GM18508 (cell line): ENCODE data around the gene HHIPL1.

Experiments used
- ATAC-seq: cut with Tn5 transposase; IDR thresholded peaks from one replicate; pipeline ENCODE4 v1.9.1; 2021; ENCODE audit warnings: moderate number of reproducible peaks; ENCODE audit not compliant: insufficient read depth, unreplicated experiment

HHIPL1 gene

GRCh38 chr14:99685151-99685591 is 40.2 kb downstream of the HHIPL1 start:
- ATAC-seq, result no peak

GRCh38 chr14:99685596-99685995 is 40.7 kb downstream of the HHIPL1 start:
- no peak for ATAC-seq

GRCh38 chr14:99686557-99687283 is 41.8 kb downstream of the HHIPL1 start:
- ATAC-seq, result no peak

DNA sequence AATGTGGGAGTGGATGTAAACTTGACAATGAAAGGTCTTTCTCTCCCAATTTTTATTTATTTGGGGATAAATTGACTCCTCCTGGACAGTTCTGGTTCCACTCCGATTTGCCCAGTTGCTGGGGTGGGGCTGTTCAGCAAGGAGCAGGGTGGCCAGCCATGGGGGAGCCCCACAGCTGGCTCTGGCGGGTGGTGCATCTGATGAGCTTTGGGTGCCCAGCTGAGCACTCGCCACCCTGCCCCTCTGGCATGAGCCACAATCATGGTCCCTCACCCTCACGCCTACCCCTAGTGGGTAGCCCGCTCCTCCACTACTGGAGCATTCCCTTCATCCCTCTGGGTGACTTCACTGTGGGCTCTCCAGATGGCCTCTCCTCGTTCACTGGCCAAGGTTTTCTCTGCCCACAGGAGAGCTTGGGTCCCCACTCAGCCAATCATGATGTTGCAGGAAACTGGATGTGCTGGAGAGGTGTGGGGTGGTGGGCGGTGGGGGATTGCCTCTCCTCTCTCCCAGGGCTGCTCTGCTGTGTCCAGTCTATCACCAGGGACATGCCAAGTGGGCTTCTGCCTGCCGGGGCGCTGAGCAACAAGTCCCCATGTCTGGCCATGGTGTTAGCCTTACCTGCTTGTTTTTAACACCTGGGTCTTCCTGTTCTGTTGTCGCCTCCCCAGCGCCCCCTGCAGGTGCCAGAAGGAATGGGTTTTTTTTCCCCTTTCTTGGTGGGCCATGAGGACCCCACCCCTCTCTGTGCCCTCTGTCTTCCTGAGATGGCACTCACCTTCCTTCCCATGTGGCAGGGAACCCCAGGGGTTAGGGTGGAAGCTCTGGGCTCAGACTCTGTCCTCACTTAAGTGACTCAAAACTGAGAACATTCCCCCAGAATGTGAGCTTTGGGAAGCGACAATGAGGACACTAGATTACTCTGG is 42.6 kb downstream of the HHIPL1 start:
- no peak for ATAC-seq

DNA sequence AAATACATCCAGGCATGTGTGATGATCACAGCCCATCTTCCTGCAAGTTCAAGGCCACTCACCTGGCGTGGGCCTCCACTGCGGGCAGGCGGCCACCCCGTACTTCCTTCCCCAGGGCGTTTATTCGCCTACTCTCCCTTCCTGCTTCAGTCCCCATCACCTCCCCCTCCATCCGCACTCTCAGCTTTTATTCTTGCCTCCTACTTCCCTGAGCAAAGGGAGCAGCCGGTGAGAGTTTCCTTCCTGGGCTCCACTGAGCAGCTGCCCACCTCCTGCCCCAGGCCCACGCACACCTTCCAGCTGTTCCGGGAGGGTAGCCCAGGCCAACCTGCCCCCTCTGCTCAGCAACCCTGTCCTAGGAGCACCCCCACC is 43.3 kb downstream of the HHIPL1 start:
- ATAC-seq, result no peak

GRCh38 chr14:99688629-99689028 is 43.7 kb downstream of the HHIPL1 start:
- no peak for ATAC-seq

- ATAC-seq, result no peak
Observed at GRCh38 chr14:99689266-99690236, 44.6 kb downstream of the HHIPL1 start.

DNA sequence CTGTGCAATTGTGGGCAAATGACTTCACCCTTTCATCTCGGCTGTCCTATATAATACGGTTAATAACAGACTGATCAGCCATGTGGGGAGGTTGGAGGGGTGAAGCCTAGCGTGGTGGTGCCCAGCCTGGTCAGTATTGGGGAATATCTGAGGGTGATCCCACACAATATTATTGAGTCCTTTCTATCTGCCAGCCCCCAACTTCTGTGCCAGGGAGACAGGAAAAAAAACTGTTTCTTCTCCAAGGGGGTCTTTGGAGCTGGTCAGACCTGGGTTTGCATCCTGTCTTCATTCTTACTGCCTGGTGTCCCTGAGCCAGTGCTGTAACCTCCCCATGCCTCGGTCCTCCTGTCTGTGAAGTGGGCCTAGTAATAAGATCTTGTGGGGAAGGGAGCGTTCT is 45.7 kb downstream of the HHIPL1 start:
- no peak for ATAC-seq

GRCh38 chr14:99691111-99691885 is 46.4 kb downstream of the HHIPL1 start:
- no peak for ATAC-seq

GRCh38 chr14:99693918-99694317 is 49.0 kb downstream of the HHIPL1 start:
- ATAC-seq, result no peak

DNA sequence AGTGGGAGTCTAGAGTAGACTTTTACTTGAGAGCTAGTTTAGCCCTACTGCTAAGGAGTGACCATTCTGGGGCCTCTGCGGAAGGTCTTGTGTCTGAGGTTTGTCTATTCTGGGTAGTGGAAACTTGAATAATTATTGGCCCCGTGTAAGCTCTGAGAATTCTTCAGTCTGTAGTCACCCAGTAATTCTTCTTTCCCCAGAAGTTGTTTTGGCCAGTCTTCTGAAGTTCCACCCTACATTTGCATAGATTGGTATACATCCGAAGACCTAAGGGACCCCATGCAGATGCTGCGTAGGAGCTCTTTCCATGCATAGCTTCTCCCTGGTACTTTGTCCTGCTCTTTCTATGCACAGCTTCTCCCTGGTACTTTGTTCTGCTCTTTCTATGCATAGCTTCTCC is 52.0 kb downstream of the HHIPL1 start:
- ATAC-seq, result no peak

- ATAC-seq, result no peak
Observed at GRCh38 chr14:99698236-99698635, 53.3 kb downstream of the HHIPL1 start.

- ATAC-seq, result no peak
Observed at GRCh38 chr14:99698642-99699041, 53.7 kb downstream of the HHIPL1 start.

DNA sequence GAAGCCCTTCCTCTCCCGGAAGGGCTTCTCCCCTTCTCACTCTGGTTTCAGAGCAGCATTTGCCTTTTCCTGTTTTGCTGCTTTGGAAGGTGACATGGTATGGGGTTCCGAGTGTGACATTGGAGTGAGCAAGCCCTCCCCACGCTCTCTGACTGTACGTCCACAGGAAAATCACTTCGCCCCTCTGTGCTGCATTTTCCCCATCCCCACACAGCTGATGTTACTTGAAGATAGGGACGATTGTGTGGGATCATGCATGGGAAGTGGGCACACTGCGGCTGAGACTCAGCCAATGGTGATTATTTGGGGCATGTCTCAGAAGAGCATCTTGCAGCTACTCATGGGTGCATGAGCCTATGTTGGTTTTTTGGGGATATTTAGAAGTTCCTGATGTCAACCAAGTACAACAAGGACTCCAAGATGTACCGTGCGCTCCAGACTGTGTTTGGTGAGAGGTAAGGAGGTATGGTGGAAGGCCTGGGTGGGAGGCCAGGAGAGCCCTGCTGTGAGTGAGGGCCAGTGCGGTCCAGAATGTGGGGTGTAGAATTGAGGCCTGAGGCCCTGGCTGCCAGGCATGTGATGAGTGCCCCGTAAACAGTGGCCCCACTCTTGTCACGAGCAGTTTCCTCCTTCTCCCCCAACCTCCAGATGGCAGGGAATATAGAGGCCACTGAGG is 54.3 kb downstream of the HHIPL1 start:
- ATAC-seq, result no peak

- ATAC-seq, result no peak
Observed at GRCh38 chr14:99699861-99700260, 54.9 kb downstream of the HHIPL1 start.

DNA sequence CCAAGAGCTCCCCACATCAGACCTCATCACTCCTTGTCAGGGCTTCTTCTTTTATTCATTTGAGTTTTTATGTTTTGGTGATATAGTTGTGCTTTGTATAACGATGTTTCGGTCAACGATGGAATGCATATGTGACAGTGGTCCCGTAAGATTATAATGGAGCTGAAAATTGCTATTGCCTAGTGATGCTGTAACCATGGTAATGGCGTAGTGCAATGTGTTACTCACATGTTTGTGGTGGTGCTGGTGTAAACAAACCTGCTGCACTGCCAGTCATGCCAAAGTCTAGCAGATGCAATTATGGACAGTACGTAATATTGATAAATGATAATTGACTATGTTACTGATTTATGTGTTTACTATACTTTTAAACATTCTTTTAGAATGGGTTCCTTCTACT is 55.5 kb downstream of the HHIPL1 start:
- ATAC-seq, result no peak

DNA sequence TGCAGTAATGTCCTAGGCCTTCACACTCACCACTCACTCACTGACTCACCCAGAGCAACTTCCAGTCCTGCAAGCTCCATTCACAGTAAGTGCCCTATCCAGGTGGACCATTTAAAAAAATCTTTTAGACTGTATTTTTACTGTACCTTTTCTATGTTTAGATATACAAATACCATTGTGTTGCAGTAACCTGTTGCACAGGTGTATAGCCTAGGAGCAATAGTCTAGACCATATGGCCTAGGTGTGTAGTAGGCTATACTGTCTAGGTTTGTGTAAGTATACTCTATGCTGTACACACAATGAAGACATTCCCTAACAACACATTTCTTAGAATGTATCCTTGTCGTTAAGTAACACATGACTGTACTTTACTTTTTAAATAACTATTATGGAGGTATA is 56.3 kb downstream of the HHIPL1 start:
- no peak for ATAC-seq

DNA sequence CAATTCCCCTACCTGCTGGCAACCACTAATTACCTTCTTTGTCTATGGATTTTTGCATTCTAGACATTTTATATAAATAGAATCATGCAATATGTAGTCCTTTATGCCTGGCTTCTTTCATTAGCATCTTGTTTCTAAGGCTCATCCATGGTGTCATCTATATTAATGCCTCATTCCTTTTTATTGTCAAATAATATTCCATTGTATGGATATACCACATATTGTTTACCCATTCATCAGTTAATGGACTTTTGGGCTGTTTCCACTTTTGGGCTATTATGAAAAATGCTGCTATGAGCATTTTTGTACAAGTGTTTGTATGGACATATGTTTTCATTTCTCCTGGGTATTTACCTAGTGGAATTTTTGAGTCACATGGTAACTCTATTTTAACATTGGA is 57.2 kb downstream of the HHIPL1 start:
- ATAC-seq, result no peak

DNA sequence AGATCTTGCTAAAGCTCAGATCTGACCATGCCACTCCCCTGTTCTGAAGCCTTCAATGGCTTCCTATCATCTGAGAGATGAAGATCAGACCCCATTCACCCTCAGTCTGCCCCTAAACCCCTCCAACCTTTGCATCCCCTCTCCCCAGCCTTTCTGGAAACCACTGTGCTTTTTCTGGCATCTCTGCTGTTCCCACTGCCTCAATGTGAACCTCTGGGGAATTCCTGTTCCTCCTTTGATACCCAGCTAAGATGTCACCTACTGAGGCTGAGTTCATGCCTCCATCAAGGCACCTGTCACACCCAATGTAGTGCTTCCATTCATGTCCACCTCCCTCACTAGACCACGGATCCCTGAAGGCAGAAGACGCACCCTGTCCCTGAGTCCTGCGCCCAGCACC is 58.5 kb downstream of the HHIPL1 start:
- no peak for ATAC-seq
